ENCODE results near the gene TBXAS1.

TBXAS1 gene

GRCh38 chr7:139855498-139856270 lies 26.6 kb downstream of the TBXAS1 start:
- no peak for TF ChIP-seq ZFX (IDR thresholded peaks at IDR 0.05)
- no peak for TF ChIP-seq CTCF (conservative IDR thresholded peaks at IDR 0.05)
- H3K27ac ChIP-seq: no peak overlapping the region

- no peak for TF ChIP-seq ZFX (IDR thresholded peaks at IDR 0.05)
- no peak for TF ChIP-seq CTCF (conservative IDR thresholded peaks at IDR 0.05)
- no peak overlapping the region for H3K27ac ChIP-seq
Measured at GRCh38 chr7:139857791-139858190, 28.7 kb downstream of the TBXAS1 start.

GRCh38 chr7:139860090-139860775 lies 31.2 kb downstream of the TBXAS1 start:
- H3K27ac ChIP-seq: no peak overlapping the region

GRCh38 chr7:139861803-139862202 lies 32.7 kb downstream of the TBXAS1 start:
- H3K27ac ChIP-seq: no peak overlapping the region
- TF ChIP-seq CTCF (conservative IDR thresholded peaks at IDR 0.05) (no peak), ZFX (IDR thresholded peaks at IDR 0.05) (no peak)

More at GRCh38 chr7:139860090-139860775, 31.2 kb downstream of the TBXAS1 start:
- TF ChIP-seq ZFX (IDR thresholded peaks at IDR 0.05) (no peak), CTCF (conservative IDR thresholded peaks at IDR 0.05) (no peak)

GRCh38 chr7:139866047-139866837 lies 37.2 kb downstream of the TBXAS1 start:
- TF ChIP-seq ZFX (IDR thresholded peaks at IDR 0.05): no peak
- TF ChIP-seq CTCF (conservative IDR thresholded peaks at IDR 0.05): no peak
- H3K27ac ChIP-seq: no peak overlapping the region

GRCh38 chr7:139867847-139868246 lies 38.8 kb downstream of the TBXAS1 start:
- TF ChIP-seq CTCF (conservative IDR thresholded peaks at IDR 0.05) (no peak), ZFX (IDR thresholded peaks at IDR 0.05) (no peak)
- no peak overlapping the region for H3K27ac ChIP-seq
